GM20000 (cell line): ENCODE results near the gene DDX19B.
"Not testable (repeated sequence)": the region's sequence is repeated elsewhere in the genome, so short reads cannot be mapped to it uniquely, and the experiment has no call there.

ENCODE experiments used
- DNase-seq: peaks from one replicate; pipeline ENCODE4 v3.0.0; 2012; ENCODE audit warnings: low spot score
- TF ChIP-seq, protein P1 (sequence below): IDR thresholded peaks from 2 replicates; pipeline ENCODE4 v1.5.1; 2012; ENCODE audit warnings: mild to moderate bottlenecking, control low read depth; ENCODE audit errors: extremely low read depth, missing control alignments

DDX19B gene

GRCh38 chr16:70324998-70325747 is 26.2 kb downstream of the DDX19B start:
- no peak for DNase-seq
- TF ChIP-seq, protein P1, sequence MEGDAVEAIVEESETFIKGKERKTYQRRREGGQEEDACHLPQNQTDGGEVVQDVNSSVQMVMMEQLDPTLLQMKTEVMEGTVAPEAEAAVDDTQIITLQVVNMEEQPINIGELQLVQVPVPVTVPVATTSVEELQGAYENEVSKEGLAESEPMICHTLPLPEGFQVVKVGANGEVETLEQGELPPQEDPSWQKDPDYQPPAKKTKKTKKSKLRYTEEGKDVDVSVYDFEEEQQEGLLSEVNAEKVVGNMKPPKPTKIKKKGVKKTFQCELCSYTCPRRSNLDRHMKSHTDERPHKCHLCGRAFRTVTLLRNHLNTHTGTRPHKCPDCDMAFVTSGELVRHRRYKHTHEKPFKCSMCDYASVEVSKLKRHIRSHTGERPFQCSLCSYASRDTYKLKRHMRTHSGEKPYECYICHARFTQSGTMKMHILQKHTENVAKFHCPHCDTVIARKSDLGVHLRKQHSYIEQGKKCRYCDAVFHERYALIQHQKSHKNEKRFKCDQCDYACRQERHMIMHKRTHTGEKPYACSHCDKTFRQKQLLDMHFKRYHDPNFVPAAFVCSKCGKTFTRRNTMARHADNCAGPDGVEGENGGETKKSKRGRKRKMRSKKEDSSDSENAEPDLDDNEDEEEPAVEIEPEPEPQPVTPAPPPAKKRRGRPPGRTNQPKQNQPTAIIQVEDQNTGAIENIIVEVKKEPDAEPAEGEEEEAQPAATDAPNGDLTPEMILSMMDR, result no peak

GRCh38 chr16:70331091-70331490 is 32.1 kb downstream of the DDX19B start:
- no peak for DNase-seq
- TF ChIP-seq, protein P1, result no peak

GRCh38 chr16:70331588-70332358 is 32.8 kb downstream of the DDX19B start:
- TF ChIP-seq, protein P1, result peak; percentile 45
- DNase-seq, result no peak

DNA sequence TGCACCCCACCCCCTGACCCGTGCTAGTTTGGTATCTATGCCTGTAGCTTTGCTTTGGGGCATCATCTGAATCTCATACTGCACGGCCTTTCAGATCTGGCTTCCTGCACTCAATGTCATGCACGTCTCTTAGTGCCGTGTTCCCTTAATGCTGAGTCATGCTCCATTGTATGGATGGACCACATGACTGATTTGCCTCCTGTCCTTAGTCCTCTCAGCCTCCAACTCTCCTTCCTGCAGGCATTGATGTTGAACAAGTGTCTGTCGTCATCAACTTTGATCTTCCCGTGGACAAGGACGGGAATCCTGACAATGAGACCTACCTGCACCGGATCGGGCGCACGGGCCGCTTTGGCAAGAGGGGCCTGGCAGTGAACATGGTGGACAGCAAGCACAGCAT is 33.7 kb downstream of the DDX19B start:
- DNase-seq, result not testable (repeated sequence)

DNA sequence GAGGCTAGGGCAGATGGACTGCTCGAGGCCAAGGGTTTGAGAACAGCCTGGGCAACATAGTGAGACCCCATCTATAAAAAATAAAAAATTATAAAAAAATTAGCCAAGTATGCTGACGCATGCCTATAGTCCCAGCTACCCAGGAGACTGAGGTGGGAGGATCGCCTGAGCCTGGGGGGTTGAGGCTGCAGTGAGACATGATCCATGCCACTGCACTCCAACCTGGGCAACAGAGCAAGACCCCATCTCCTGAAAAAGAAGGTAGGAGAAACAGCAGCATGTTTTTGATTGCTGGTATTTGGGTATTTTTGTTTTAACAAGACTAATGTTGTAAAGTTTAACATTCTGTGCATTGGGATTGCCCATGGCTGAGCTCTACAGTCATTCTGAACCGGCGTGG is 38.8 kb downstream of the DDX19B start:
- DNase-seq, result no peak
- TF ChIP-seq, protein P1, result no peak

GRCh38 chr16:70341600-70341999 is 42.6 kb downstream of the DDX19B start:
- TF ChIP-seq, protein P1, result no peak
- no peak for DNase-seq

GRCh38 chr16:70342016-70342415 is 43.0 kb downstream of the DDX19B start:
- DNase-seq, result no peak
- TF ChIP-seq, protein P1, result no peak
